GM12874 (cell line): Measurements from ENCODE around the gene FILIP1.

Source experiments
- TF ChIP-seq, protein P1 (sequence below): IDR thresholded peaks from 2 replicates; pipeline ENCODE4 v1.5.1; 2011; ENCODE audit warnings: low read depth, mild to moderate bottlenecking, control low read depth, low read length, moderate library complexity; ENCODE audit not compliant: insufficient read depth

The FILIP1 gene

DNA sequence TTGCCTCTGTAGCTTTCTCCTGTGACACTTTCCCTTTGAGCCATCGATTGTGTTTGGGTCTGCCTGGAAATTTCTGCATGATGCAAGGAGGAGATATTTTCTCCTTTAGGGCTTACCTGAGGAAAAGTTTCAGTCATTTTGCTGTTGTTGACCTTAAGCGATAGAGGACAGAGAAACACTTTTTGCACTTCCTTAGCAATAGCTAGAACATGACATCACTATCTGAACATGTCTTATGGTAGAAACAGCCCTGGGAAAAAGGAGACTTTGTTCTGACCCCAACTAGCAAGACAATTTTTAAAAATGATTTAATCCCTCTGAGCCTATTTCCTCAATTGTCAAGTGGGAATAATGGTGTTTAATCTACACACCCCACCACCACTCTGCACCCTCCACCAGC is 9.7 kb upstream of the FILIP1 start:
- TF ChIP-seq, protein P1, sequence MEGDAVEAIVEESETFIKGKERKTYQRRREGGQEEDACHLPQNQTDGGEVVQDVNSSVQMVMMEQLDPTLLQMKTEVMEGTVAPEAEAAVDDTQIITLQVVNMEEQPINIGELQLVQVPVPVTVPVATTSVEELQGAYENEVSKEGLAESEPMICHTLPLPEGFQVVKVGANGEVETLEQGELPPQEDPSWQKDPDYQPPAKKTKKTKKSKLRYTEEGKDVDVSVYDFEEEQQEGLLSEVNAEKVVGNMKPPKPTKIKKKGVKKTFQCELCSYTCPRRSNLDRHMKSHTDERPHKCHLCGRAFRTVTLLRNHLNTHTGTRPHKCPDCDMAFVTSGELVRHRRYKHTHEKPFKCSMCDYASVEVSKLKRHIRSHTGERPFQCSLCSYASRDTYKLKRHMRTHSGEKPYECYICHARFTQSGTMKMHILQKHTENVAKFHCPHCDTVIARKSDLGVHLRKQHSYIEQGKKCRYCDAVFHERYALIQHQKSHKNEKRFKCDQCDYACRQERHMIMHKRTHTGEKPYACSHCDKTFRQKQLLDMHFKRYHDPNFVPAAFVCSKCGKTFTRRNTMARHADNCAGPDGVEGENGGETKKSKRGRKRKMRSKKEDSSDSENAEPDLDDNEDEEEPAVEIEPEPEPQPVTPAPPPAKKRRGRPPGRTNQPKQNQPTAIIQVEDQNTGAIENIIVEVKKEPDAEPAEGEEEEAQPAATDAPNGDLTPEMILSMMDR, result no peak

DNA sequence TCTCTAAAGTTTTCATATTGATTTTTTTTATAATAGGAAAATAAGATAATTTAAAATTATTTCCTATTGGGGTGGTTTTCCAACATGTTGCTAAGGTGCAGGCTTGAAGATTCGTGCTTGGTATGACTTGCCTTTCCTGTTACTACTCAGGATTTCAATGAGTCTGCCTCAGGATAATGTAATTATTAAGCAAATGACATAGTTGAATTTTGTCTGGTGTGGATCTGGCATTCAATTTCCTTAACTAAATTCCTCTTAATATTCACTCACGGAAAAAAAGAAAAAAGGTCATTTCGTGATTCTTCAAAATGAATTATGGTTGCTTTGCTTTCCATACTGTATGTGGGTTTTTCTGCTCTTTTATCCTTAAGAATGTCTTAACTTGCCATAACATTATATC is 9.3 kb upstream of the FILIP1 start:
- TF ChIP-seq, protein P1, result no peak

DNA sequence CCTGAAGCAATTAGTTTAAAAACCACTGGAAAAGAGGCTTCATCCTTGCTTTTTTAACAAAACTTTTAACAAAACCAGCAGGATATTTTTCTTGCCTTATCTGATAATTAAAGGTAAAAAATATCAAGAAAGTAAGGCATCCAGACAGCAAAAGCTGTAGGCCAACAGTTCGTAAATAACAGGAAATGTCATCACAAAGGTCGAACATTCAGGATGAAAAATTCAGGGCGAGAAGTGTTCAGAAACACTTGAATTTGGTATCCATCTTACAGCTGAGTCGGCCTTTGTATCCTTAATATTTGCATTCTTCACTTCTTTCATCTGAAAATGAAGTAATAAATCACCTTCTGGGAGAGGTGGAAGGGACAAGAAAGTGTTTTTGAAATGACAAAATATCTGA is 8.2 kb upstream of the FILIP1 start:
- TF ChIP-seq, protein P1, result no peak

DNA sequence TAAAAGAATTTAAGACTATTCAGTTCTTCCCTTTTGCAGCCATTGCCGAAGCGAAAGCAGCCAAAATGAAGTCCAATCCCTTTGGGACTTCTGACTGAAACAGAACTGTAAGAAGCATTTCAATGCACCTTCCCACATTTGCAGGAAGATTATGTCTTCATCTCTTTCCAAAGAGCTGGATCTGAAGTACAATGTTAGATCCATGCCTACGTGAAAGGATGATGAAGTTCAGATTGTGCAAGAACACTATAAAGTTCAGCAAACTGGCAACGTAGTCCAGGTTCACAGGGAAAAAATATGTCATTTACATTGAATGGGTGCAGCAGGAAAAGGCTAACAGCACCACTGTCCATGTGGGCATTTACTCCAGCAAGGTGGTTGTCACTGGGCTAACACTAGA is 6.0 kb upstream of the FILIP1 start:
- TF ChIP-seq, protein P1, result no peak

DNA sequence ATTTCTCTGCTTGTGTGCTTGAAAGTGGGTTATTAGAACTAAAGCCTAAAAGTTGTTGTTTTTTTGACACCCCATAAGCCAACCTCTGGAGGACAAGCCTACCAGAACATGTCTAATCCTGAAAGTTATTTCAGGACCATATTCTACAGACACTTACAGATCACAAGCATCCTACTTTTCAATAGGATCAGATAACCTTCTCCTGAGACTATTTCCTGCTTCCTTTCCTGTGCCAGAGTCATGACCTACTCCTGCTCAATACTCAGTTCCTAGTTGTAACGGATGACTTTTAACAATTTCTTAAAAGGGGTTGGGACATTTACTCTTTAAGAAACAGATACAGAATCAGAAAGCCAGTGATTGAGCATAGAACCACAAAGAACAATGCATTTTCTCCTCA is 5.3 kb upstream of the FILIP1 start:
- TF ChIP-seq, protein P1, result no peak

DNA sequence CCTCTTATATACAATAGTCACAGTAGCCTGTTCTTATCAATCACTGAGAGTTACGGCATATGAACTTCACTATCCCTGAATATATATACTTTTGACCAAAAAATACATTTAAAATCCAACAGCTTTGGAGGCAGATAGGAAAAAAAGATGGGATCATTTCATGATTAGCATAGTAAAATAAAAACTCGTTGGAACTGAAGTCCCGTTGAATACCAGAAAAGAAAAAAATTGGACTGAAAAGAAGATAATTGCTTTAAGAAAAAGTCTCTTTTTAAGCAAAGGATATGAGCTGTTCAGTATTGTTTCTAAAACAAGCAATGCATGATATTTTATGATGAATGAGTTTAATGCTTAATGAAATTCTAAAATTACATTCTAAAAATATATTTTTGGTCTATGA is 4.4 kb upstream of the FILIP1 start:
- TF ChIP-seq, protein P1, result no peak

DNA sequence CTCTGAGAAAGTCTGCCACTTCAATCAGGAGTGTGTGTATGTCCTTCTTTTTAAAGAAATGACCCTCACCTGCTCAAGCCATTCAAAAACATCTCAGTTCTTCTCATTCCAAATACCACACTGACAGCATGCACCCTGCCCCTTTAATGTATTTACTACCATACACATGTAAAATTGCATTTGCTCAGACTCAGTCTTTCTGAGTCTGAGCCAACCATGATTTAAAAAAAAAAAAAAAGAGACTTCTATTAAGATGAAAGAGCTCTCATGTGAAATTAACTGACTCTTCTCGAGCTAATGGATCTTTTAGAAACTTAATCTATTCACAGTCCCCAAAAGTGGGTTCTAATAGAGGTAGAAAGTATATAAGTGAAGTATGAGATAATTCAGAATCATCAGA is 1.4 kb upstream of the FILIP1 start:
- TF ChIP-seq, protein P1, result no peak

DNA sequence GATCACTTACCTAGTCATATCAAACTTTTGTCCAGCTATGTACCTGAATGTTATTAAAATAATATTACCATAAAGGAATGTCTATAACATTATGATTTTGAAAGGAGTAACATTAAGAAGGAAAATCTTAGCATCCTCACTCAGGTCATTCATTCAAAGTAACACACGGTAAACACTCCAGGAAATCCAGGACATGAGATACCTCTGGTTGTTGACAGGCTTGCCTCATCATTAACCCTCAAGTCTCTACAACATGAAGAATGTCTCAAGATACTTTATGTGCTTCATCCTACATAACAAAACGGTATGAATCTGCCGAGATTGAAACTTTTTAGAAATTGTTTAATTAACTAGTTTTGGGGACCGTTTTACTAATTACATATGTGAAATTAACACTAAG is 690 bp upstream of the FILIP1 start:
- TF ChIP-seq, protein P1, result no peak
